HG02852 (cell line): ENCODE data around the gene GARNL3.

Source experiments
- ATAC-seq: cut with Tn5 transposase; IDR thresholded peaks from one replicate; pipeline ENCODE4 v1.9.1; 2021; ENCODE audit warnings: mild to moderate bottlenecking, moderate library complexity; ENCODE audit not compliant: unreplicated experiment

The GARNL3 gene

GRCh38 chr9:127347831-127348776 lies 83.5 kb downstream of the GARNL3 start:
- ATAC-seq = no peak

GRCh38 chr9:127349483-127350113 lies 85.0 kb downstream of the GARNL3 start:
- no peak for ATAC-seq

GRCh38 chr9:127351182-127352166 lies 86.9 kb downstream of the GARNL3 start:
- ATAC-seq = no peak

- no peak for ATAC-seq
Observed at GRCh38 chr9:127353882-127354281, 89.3 kb downstream of the GARNL3 start.

DNA sequence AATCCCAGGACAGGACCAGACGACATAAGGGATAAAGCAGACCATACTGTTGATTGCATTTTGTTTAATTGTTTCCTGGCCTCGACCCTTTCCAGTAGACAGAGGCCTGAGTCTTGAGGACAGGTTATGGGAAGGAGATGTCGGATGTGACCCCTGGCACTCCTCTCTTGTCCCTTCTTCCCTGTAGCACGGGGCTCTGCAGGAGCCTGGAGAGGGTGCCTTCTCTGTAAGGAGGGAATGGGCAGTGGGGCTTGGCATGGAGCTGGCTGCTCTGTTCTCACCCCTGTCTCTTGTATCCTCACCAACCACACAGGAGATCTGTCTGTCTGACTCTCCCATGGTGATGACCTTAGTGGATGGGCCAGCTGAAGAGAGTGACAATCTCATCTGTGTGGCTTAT lies 92.3 kb downstream of the GARNL3 start:
- ATAC-seq = no peak

DNA sequence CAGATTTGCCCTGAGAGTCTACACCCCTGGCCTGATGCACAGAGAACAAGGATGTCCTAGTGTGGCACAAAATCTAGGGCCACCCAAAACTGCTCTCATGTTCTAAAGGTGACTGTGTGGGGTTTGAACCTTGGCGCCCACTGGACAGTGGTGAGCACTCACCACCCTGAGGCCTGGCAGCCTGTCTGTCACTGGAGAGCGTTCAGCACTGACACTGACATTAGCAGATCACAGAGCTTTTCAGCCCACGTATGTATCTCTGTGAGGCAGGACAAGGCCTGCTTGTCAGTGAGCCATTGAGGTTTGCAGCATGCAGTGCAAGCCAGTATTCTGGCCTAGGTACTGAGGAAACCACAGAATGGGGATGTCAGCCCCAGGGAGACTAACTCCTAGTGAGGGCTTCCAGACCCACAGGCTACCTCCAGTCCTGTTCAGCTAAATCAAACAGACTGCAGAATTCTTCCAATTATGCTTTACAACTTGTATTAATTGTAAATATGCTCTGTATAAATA lies 93.5 kb downstream of the GARNL3 start:
- no peak for ATAC-seq

- no peak for ATAC-seq
Observed at GRCh38 chr9:127358770-127359169, 94.2 kb downstream of the GARNL3 start.

DNA sequence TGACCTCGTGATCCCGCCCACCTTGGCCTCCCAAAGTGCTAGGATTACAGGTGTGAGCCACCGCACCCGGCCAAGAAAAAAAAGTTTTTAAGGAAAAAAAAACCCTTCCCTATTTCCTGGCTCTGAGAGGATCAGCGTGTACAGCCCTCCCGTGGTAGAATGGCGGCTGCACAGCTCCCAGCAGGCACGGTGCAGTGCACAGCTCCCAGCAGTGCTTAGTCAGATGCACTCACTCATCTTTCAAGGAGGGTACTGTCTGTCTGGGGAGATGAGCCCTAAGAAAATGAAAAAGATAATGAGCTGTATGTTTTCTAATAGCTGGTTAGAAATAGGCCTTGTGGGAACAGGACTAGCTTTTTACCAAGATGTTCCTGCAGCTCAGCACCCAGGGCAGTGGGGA lies 95.7 kb downstream of the GARNL3 start:
- no peak for ATAC-seq

DNA sequence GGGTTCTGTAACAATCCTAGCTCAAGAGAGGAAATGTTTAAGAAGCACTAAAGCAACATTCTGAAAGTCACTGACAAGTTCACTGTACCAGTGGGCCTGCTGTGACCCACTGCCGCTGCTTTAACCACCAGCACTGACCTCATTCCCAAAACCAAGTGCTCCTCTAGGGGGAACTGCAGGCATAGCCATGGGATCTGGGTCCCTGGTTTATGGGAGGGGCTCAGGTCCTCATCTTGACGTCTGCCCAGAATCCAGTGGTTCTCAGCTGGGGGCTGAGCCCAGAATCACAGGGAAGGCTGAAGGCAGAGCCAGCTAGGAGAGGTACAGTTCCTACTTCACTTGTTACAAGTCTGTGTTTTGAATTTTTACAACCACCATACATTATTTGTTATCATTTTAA lies 96.3 kb downstream of the GARNL3 start:
- no peak for ATAC-seq

- no peak for ATAC-seq
Observed at GRCh38 chr9:127361561-127361960, 97.0 kb downstream of the GARNL3 start.

- ATAC-seq = no peak
Observed at GRCh38 chr9:127362829-127363228, 98.3 kb downstream of the GARNL3 start.

- ATAC-seq = no peak
Observed at GRCh38 chr9:127365461-127365860, 100.9 kb downstream of the GARNL3 start.

DNA sequence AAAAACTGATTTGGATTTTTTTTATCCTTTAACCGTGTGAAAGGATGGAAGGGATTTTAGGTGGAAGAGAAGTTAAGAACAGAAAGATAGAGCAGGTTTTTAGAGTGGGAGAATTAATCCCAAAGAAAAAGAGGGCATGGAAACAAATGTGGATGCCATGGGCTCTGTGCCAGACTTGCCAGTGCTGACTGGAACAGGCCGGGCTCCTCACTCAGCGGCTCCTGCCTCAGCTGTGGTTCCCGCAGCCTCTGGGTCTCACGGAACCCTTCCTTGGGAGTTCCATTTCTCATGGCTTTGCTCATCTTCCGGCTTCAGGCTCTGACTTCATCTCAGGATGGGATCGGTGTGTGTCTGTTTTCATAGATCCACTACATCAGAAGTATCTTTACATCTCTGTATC lies 102.0 kb downstream of the GARNL3 start:
- ATAC-seq = no peak

DNA sequence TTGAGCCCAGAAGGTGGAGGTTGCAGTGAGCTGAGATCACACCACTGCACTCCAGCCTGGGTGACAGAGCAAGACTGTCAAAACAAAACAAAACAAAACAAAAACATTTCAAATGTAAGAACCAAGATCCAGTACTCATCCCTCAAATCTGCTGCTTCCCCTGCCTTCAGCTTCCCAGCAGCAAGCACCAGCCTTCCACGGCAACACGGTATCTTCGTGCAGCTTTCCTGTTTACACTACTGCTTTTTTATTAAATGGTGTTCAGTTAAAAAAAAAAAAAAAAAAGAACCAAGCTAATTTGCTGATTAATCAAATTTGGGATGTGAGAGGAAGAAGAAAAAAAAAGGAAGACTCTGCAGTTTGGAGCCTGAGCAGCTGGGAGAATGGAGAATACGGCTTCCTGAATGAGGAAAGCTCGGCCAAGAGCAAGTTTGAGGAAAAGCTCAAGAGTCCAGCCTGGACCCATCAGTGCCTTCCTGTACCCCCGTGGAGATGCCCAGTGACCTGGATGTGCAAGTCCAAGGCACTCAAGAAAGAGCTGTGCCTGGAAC lies 104.4 kb downstream of the GARNL3 start:
- no peak for ATAC-seq

DNA sequence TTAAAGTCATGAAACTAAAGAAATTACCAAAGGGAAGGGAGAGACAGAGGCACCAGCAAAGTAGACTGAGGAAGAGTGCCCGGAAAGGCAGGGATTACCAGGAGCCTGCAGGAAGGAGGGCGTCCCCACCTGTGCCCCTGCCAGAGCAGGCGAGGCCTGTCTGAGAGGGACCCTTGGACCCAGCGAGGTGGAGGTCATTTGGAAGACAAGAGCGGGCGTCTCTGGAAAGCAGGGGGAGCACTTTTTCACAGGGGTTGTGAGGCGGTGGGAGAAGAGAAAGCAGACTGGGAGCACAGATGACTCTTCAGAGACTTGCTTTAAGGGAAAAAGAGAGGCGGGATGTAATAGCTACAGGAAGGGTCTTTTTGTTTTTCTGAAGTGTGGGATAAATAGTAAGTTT lies 104.9 kb downstream of the GARNL3 start:
- ATAC-seq = no peak

- ATAC-seq = no peak
Observed at GRCh38 chr9:127370147-127370579, 105.6 kb downstream of the GARNL3 start.

DNA sequence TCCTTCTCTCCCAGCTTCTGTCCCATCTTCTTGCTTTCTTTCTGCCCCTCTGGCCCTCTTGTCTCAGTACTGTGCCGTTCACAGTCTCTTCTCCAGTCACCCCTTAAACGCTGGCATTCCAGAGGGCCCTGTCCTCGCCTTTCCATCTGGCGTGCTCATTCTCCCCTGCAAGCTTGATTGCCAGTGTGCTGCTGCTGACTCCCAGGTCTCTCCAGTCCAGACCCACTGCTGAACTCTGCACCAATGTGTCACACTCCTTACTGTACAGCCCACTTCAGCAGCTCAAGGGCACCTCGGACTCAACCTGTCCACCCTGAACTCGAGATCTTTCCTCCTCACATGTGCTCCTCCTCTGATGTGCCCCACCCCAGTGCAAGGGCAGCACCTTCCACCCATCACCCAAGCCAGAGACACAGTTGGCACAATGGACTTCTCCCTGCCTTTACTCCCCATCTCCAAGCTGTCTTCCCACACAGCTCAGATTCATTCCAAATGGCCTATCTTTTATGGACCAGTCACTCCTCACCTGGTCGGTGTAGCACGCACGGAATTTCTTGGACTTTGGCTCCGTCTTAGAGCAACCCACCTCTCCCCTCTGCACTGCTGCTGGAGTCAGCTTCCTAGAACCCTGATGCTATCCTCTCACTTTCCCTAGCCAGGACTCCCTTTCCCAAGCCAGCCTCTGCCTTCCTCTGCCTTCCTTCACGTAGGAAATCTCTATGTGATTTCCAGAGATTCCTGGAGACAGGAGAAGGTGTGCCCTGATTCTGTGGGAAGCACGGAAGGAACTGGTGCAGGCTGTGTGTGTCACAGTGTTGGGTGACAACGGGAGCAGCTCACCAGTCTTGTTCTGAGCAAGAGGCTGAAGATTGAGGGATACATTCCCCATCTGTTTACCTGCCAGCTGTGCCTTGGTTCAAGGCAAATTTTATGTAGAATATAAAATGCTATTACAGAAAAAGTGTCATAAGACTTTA lies 106.4 kb downstream of the GARNL3 start:
- no peak for ATAC-seq

GRCh38 chr9:127380479-127380878 lies 115.9 kb downstream of the GARNL3 start:
- no peak for ATAC-seq

GRCh38 chr9:127382541-127382940 lies 118.0 kb downstream of the GARNL3 start:
- no peak for ATAC-seq
